SK-N-MC (cell line): ENCODE data around the gene GRM8.

Experiments used
- EZH2 ChIP-seq: fragments of 200-600 bp; sonication (generic); IDR thresholded peaks from one replicate; pipeline ENCODE4 v1.6.1; 2017; ENCODE audit warnings: antibody characterized with exemption
- FOXP2 ChIP-seq: optimal IDR thresholded peaks from 2 replicates; pipeline ENCODE3; 2011; ENCODE audit warnings: mild to moderate bottlenecking, moderate library complexity; ENCODE audit not compliant: insufficient read depth; ENCODE audit errors: extremely low read length, control extremely low read depth
- POLR2AphosphoS5 ChIP-seq: IDR thresholded peaks from 2 replicates; pipeline ENCODE4 v1.6.1; 2012; ENCODE audit warnings: mild to moderate bottlenecking, low read depth, low read length, borderline replicate concordance

DNA sequence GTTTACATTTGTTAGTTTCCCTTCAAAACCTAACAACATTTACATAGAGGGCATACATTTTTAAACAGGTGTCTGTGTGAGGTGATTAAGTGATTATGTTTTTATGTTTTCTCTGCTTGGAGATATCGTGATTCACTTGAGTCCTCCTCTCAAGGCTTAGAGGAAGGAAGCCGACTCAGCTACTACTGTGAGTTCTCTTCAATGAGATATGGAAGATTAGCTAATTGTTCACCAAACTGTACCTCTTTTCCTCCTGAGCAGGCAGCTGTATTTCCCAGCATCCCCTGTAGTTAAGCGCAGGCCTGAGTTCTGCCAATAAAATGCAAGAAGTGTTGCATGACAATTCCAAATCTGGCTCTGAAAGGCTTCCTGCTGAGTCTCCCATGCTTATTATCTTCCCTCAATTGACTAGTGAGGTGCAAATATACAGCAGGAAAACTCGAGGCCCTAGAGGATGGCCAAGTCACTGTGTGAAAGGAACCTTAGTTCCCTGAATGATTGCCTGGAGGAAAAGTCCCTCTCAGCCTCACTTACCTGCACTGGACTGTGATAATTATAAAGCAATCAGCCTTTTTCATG is 528.7 kb downstream of the GRM8 start:
- TF ChIP-seq POLR2AphosphoS5 (no peak), FOXP2 (no peak), EZH2 (no peak)
